K562 (cell line): ENCODE results near the gene HSPA13. TPM values are rescaled to one million over a fixed set of nuclear protein-coding genes. Genes with fewer than 3 reads are reported as not detected.

ENCODE experiments used
- ARID1B ChIP-seq: fragments of 450-650 bp; IDR thresholded peaks from 2 replicates; pipeline ENCODE4 v1.6.1; 2016; ENCODE audit warnings: antibody characterized with exemption, mild to moderate bottlenecking, inconsistent platforms
- ARNT ChIP-seq, 2 experiments: fragments of 450-650 bp; IDR thresholded peaks; 2 replicates each; pipeline ENCODE4 v1.6.1; 2016; ENCODE audit warnings: mild to moderate bottlenecking in 1 of 2
- ATF1 ChIP-seq, 2 experiments: fragments of 450-650 bp in 1 of 2; IDR thresholded peaks; 2 replicates each; pipeline ENCODE4 v1.6.1; 2016; ENCODE audit warnings: missing compliant biosample characterization in 1 of 2, missing genetic modification characterization in 1 of 2
- C11orf30 ChIP-seq: fragments of 450-650 bp; IDR thresholded peaks from 2 replicates; pipeline ENCODE4 v1.6.1; 2016; ENCODE audit warnings: low read depth, mild to moderate bottlenecking
- FOSL1 ChIP-seq: fragments of 200-800 bp; sonication (Bioruptor generic); conservative IDR thresholded peaks from 2 replicates; pipeline ENCODE4 v1.6.1; 2016; ENCODE audit warnings: missing genetic modification characterization, missing compliant biosample characterization
- KLF6 ChIP-seq: fragments of 250-450 bp; sonication (Bioruptor Pico); IDR thresholded peaks from 2 replicates; pipeline ENCODE4 v1.4.0; 2020; ENCODE audit warnings: mild to moderate bottlenecking, moderate library complexity, borderline replicate concordance
- MAX ChIP-seq: sonication (generic); formaldehyde crosslinking; IDR thresholded peaks from 2 replicates; pipeline ENCODE4 v1.9.0; 2022; ENCODE audit warnings: mild to moderate bottlenecking, missing genetic modification reagents
- MAZ ChIP-seq, 2 experiments: fragments of 450-650 bp in 1 of 2; sonication (generic) in 1 of 2; formaldehyde crosslinking; IDR thresholded peaks in 1 of 2; conservative IDR thresholded peaks in 1 of 2; 2 replicates each; pipeline versions ENCODE4 v1.4.0 to v1.5.0; 2020; ENCODE audit warnings: mild to moderate bottlenecking in 1 of 2, missing genetic modification reagents in 1 of 2
- MEIS2 ChIP-seq: fragments of 450-650 bp; IDR thresholded peaks from 2 replicates; pipeline ENCODE4 v1.6.1; 2014; ENCODE audit warnings: mild to moderate bottlenecking; ENCODE audit not compliant: partially characterized antibody
- MYC ChIP-seq, 2 experiments: fragments of 250-450 bp in 1 of 2; sonication (Bioruptor Pico) in 1 of 2; IDR thresholded peaks; 2 replicates each; pipeline versions ENCODE4 v1.5.1 to v1.6.1; 2012 to 2021; ENCODE audit warnings: low read depth in 2 of 2, borderline replicate concordance in 1 of 2, improper control_type of control experiment in 1 of 2, low read length in 1 of 2, mild to moderate bottlenecking in 1 of 2, moderate library complexity in 1 of 2
- SP1 ChIP-seq: sonication (generic); formaldehyde crosslinking; IDR thresholded peaks from 2 replicates; pipeline ENCODE4 v1.8.1; 2022; ENCODE audit warnings: mild to moderate bottlenecking, missing genetic modification reagents
- THAP12 ChIP-seq: fragments of 250-450 bp; sonication (Bioruptor Pico); IDR thresholded peaks from 2 replicates; pipeline ENCODE4 v1.9.0; 2021; ENCODE audit warnings: mild to moderate bottlenecking, inconsistent platforms
- ZNF318 ChIP-seq, 2 experiments: fragments of 450-650 bp; IDR thresholded peaks; 2 replicates each; pipeline ENCODE4 v1.6.1; 2016; ENCODE audit warnings: mild to moderate bottlenecking in 2 of 2, borderline replicate concordance in 1 of 2, low read depth in 1 of 2, moderate library complexity in 1 of 2
- ZNF766 ChIP-seq: fragments of 200-800 bp; sonication (Bioruptor generic); conservative IDR thresholded peaks from 2 replicates; pipeline ENCODE4 v1.6.1; 2016; ENCODE audit warnings: missing genetic modification characterization, missing compliant biosample characterization
- ZNF830 ChIP-seq: fragments of 250-450 bp; sonication (Bioruptor Pico); IDR thresholded peaks from 2 replicates; pipeline ENCODE4 v1.5.0; 2021; ENCODE audit warnings: mild to moderate bottlenecking
- polyA plus RNA-seq, 8 experiments: library from polyadenylated mRNA; depleted of rRNA in 4 of 8; stranded (reverse) in 5 of 8; unstranded in 3 of 8; fragments of >200 nt; fragmentation: Nextera tagmentation in 2 of 8; fragmentation: Illumina TruSeq in 1 of 8; extraction: Ambion mirVana in 2 of 8; extraction: Trizol in 1 of 8; gene quantifications; 2 replicates each; pipeline versions ENCODE4 v1.2.1 to v1.2.3, GENCODE V29; 2011 to 2014; ENCODE audit warnings: inconsistent platforms in 1 of 8, missing spikeins in 1 of 8
- total RNA-seq, 7 experiments: library from RNA; depleted of rRNA in 6 of 7; stranded (reverse); fragments of >200 nt in 6 of 7; fragmentation: Illumina TruSeq in 2 of 7; extraction: Trizol in 2 of 7; gene quantifications; 2 replicates each; pipeline versions ENCODE4 v1.2.1 to v1.2.3, GENCODE V29; 2011 to 2021; ENCODE audit warnings: low replicate concordance in 1 of 7

The HSPA13 gene
- total and polyA plus RNA-seq, 9 of the 15 experiments (the other 6 are each of a cell fraction or from before 2014, with no cell fraction given) = 12.5 to 28.8 (median 23.9) TPM

GRCh38 chr21:14382835-14383595 lies at the start of gene HSPA13 (continued):
- TF ChIP-seq THAP12 (CRISPR knock-in tag) (peak; percentile 71), ZNF830 (CRISPR knock-in tag) (no peak), ZNF766 (0 out of 2 replicates have a peak, but pooled peaks have one; percentile 5), ZNF318 (IDR thresholded peaks at IDR 0.05; ENCODE audit: borderline replicate concordance in 1 of 2, low read depth in 1 of 2) (no peak), MAZ (CRISPR knock-in tag; conservative IDR thresholded peaks at IDR 0.05 in 1 of 2, IDR thresholded peaks at IDR 0.05 in 1 of 2) (peak; percentile 56 to 87; a peak in 3 of 4 replicates), MYC (IDR thresholded peaks at IDR 0.05; ENCODE audit: low read depth, low read length) (peak; percentile 0; the same call in 1 of the 2 replicates), MYC (CRISPR knock-in tag; IDR thresholded peaks at IDR 0.05; ENCODE audit: borderline replicate concordance, low read depth) (no peak), ARID1B (peak; percentile 33; the same call in 1 of the 2 replicates), ATF1 (CRISPR knock-in tag; IDR thresholded peaks at IDR 0.05) (peak; percentile 35; the same call in 1 of the 2 replicates), ATF1 (tag; IDR thresholded peaks at IDR 0.05) (peak; percentile 98), C11orf30 (peak; percentile 72), MEIS2 (peak; percentile 64), FOSL1 (tag) (peak; percentile 88), ARNT (IDR thresholded peaks at IDR 0.05) (peak in 1 of 2 experiments; percentile 54; a peak in 2 of 4 replicates), SP1 (peak; percentile 91), MAX (CRISPR knock-in tag) (peak; percentile 19; the same call in 1 of the 2 replicates), KLF6 (CRISPR knock-in tag) (no peak)
